A549 (cell line): ENCODE measurements around the gene ARHGEF3.

Source experiments
- POLR2A ChIP-seq: IDR thresholded peaks from 2 replicates; pipeline ENCODE4 v1.6.1; 2012; ENCODE audit warnings: mild to moderate bottlenecking, low read length
- RFX5 ChIP-seq: fragments of 450-650 bp; IDR thresholded peaks from 2 replicates; pipeline ENCODE4 v1.7.1; 2014; ENCODE audit warnings: antibody characterized with exemption, mild to moderate bottlenecking, moderate library complexity
- TF ChIP-seq, protein P1 (sequence below): fragments of >200 bp; sonication (Bioruptor Twin); formaldehyde crosslinking; IDR thresholded peaks from 3 replicates; pipeline ENCODE4 v1.5.1; 2016
- TF ChIP-seq, protein P2 (sequence below): fragments of 200-600 bp; sonication (generic); IDR thresholded peaks from 2 replicates; pipeline ENCODE4 v1.6.1; 2016; ENCODE audit warnings: antibody characterized with exemption, mild to moderate bottlenecking, moderate library complexity
- TF ChIP-seq, protein P3 (sequence below): IDR thresholded peaks from 2 replicates; pipeline ENCODE4 v1.6.1; 2012
- TF ChIP-seq, protein P4 (sequence below): IDR thresholded peaks from 2 replicates; pipeline ENCODE4 v1.6.1; 2012; ENCODE audit warnings: low read depth, borderline replicate concordance

DNA sequence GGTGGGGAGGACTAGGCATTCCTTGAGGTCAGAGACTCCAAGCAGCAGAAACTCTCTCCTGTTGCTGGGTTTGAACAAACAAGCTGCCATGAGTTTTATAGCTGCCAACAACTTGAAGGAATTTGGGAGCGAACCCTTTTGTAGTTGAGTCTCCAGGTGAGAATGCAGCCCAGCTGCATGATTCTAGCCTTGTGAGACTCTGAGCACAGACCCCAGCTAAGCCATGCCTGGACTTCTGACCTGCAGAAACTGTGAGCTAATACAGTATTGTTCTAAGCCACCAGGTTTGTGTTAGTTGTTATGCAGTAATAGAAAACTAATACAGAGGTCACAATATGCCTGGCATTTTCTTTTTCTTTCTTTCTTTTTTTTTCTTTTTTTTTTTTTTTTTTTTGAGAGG is 112.4 kb downstream of the ARHGEF3 start:
- TF ChIP-seq, protein P1, sequence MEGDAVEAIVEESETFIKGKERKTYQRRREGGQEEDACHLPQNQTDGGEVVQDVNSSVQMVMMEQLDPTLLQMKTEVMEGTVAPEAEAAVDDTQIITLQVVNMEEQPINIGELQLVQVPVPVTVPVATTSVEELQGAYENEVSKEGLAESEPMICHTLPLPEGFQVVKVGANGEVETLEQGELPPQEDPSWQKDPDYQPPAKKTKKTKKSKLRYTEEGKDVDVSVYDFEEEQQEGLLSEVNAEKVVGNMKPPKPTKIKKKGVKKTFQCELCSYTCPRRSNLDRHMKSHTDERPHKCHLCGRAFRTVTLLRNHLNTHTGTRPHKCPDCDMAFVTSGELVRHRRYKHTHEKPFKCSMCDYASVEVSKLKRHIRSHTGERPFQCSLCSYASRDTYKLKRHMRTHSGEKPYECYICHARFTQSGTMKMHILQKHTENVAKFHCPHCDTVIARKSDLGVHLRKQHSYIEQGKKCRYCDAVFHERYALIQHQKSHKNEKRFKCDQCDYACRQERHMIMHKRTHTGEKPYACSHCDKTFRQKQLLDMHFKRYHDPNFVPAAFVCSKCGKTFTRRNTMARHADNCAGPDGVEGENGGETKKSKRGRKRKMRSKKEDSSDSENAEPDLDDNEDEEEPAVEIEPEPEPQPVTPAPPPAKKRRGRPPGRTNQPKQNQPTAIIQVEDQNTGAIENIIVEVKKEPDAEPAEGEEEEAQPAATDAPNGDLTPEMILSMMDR, result no peak
- no peak for TF ChIP-seq POLR2A
- no peak for TF ChIP-seq RFX5
- TF ChIP-seq, protein P2, sequence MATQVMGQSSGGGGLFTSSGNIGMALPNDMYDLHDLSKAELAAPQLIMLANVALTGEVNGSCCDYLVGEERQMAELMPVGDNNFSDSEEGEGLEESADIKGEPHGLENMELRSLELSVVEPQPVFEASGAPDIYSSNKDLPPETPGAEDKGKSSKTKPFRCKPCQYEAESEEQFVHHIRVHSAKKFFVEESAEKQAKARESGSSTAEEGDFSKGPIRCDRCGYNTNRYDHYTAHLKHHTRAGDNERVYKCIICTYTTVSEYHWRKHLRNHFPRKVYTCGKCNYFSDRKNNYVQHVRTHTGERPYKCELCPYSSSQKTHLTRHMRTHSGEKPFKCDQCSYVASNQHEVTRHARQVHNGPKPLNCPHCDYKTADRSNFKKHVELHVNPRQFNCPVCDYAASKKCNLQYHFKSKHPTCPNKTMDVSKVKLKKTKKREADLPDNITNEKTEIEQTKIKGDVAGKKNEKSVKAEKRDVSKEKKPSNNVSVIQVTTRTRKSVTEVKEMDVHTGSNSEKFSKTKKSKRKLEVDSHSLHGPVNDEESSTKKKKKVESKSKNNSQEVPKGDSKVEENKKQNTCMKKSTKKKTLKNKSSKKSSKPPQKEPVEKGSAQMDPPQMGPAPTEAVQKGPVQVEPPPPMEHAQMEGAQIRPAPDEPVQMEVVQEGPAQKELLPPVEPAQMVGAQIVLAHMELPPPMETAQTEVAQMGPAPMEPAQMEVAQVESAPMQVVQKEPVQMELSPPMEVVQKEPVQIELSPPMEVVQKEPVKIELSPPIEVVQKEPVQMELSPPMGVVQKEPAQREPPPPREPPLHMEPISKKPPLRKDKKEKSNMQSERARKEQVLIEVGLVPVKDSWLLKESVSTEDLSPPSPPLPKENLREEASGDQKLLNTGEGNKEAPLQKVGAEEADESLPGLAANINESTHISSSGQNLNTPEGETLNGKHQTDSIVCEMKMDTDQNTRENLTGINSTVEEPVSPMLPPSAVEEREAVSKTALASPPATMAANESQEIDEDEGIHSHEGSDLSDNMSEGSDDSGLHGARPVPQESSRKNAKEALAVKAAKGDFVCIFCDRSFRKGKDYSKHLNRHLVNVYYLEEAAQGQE, result no peak
- TF ChIP-seq, protein P3, sequence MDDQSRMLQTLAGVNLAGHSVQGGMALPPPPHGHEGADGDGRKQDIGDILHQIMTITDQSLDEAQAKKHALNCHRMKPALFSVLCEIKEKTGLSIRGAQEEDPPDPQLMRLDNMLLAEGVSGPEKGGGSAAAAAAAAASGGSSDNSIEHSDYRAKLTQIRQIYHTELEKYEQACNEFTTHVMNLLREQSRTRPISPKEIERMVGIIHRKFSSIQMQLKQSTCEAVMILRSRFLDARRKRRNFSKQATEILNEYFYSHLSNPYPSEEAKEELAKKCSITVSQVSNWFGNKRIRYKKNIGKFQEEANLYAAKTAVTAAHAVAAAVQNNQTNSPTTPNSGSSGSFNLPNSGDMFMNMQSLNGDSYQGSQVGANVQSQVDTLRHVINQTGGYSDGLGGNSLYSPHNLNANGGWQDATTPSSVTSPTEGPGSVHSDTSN, result no peak
- TF ChIP-seq, protein P4, sequence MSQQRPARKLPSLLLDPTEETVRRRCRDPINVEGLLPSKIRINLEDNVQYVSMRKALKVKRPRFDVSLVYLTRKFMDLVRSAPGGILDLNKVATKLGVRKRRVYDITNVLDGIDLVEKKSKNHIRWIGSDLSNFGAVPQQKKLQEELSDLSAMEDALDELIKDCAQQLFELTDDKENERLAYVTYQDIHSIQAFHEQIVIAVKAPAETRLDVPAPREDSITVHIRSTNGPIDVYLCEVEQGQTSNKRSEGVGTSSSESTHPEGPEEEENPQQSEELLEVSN, result no peak
